ENCODE measurements around the gene UVRAG. TPM values are rescaled to one million over a fixed set of nuclear protein-coding genes. Genes with fewer than 3 reads are reported as not detected.
"Not testable (repeated sequence)": the region's sequence is repeated elsewhere in the genome, so short reads cannot be mapped to it uniquely, and the experiment has no call there.

The UVRAG gene
- total RNA-seq, 1 donor from 2014 or later, result 14.1 TPM

DNA sequence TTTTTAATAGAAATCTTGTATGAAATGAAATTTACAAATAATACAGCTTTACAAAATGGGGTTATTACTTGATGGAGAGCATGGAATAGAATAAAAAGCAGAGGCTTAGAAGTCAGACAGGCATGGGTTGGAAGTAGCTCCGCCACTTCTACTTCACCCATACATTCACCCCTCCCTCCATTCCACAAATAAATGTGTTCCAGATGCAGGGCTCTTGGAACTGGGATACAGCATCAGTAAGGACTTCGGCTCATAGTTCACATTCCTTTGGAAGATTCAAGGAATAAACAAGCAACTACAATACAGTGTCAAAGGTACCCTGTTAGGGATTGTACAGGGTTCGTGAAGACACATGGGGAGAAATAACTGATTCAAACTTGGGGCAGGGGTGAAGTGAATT, 234.5 kb downstream of the UVRAG start:
- no peak for DNase-seq (ENCODE audit: low read depth)

DNA sequence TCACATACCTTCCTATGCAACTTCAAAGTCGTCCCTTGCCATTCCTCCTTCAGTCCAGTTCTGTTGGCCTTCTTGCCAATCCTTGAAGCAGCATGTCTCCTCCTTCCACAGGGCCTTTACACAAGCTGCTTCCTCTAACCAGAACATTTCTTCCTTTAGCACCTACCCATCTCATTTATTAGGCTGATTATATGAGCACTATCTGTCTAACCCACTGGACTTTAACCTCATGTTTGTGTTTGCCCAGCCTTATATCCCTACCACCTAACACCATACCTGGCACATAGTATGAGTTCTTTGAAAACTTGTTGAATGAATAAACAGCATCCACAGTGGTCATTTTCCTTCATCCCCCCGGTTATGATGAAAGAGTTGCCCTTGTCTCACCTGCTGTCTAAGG, 236.9 kb downstream of the UVRAG start:
- DNase-seq (ENCODE audit: low read depth), result no peak

- DNase-seq (ENCODE audit: low read depth), result no peak
Measured at GRCh38 chr11:76054330-76054729, 239.3 kb downstream of the UVRAG start.

DNA sequence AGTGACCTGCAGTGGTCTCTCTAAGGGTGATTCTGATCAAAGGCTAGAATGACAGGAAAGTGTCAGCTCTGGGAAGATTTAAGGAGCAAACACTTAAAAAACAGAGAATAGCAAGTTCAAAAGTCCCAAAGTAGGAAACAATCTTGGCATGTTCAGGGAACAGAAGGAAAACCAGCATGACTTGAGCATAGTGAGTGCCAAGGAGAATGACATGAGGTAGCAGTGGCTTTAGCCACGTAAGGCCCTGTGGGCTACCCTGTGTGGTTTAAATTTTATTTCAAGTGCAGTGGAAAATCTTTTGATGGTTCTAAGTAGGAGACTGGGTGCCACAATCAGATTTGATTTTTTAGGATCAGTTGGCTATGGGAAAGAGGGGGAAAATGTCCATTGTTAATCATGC, 241.9 kb downstream of the UVRAG start:
- DNase-seq (ENCODE audit: low read depth), result peak; percentile 40

GRCh38 chr11:76060475-76061036, 245.5 kb downstream of the UVRAG start:
- DNase-seq (ENCODE audit: low read depth), result not testable (repeated sequence)

GRCh38 chr11:76062733-76063132, 247.7 kb downstream of the UVRAG start:
- no peak for DNase-seq (ENCODE audit: low read depth)

DNA sequence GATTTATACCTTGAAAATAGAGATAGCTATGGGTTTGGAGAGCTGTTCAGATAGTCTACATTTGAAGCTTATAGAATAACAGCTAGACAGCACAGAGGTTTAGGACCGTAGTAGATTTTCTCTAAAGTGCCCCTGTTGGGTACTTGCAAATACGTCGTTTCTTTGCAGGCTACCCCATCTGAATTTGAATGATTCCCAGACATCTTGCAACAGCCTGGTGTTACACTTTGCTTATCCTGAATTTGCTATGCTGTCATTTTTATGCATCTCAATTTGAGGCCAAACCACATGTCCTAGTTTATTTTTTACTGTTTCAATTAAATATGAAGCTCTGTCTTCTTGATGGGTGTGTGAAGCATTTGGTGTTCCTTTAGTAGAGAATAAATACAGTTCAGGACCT, 249.2 kb downstream of the UVRAG start:
- no peak for DNase-seq (ENCODE audit: low read depth)

DNA sequence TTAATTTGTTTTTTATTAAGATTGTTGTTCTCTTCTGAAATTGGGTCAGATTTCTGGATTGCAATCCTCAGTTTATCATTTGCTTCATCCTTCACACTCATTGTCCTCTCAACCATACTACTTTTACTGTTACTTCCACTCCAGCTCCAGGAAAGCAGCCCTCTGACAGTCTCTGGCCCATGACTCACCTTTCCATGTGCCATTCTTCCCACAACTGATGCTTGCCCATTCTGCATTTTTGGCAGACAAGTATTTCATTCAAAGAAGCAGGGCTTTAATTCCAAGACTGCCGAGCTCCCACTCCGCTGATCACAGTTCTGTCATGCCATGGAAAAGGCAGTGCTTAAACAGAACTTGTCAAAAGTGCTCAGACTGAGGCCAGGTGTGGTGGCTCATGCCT, 252.1 kb downstream of the UVRAG start:
- DNase-seq (ENCODE audit: low read depth), result peak; percentile 13

DNA sequence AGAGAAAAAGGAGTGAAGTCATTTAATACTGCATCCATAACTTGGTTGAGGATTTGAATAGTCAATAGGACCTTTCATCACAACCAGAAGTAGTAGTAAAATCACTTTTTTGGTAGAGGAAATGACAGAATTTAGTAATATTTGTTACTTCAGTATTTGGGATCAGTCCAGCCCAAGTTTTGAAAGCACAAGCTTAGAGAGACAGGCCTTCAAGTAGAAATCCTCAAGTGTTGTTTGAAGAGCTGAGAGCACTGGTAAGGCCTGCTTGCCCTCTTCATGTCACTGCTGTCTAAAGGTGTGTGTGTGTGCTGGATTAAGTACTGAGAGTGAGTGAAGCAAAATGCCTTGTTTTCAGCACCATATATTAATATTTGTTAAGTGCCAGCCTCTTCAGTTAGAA, 254.0 kb downstream of the UVRAG start:
- DNase-seq (ENCODE audit: low read depth), result no peak

DNA sequence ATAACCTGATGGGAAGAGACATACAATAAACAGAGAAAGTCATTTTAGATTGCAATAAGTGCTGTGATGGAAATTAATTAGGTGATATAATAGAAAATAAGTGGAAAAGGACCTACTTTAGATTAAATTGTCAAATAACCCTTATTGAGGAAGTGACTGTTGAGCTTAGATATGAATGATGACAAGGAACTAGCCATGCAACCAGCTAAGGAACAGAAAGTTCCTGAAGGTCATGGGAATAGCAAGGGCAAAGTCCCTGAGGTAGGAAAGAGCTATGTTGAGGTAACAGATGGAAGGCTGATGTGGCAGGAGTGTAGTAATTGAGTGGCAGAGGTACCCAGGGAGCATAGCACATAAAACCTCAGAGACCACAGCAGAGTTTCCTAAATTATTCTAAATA, 256.1 kb downstream of the UVRAG start:
- DNase-seq (ENCODE audit: low read depth), result no peak

DNA sequence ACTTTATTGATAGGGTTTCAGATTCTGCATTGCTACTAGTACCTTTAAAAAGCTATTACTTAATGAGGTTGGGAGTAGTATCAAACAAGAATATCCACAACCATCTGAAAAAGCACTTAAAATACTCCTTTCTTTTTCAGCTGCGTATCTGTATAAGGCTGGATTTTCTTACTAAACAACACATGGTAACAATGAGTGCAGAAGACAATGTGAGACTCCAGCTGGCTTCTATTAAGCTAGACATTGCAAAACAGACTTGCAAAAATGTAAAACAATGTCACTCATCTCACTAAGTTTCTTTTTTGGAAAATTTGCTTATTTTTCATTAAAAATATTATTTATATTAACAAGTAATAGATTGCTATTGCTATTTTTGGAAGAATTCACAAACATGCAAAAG, 258.7 kb downstream of the UVRAG start:
- peak; percentile 28 for DNase-seq (ENCODE audit: low read depth)

DNA sequence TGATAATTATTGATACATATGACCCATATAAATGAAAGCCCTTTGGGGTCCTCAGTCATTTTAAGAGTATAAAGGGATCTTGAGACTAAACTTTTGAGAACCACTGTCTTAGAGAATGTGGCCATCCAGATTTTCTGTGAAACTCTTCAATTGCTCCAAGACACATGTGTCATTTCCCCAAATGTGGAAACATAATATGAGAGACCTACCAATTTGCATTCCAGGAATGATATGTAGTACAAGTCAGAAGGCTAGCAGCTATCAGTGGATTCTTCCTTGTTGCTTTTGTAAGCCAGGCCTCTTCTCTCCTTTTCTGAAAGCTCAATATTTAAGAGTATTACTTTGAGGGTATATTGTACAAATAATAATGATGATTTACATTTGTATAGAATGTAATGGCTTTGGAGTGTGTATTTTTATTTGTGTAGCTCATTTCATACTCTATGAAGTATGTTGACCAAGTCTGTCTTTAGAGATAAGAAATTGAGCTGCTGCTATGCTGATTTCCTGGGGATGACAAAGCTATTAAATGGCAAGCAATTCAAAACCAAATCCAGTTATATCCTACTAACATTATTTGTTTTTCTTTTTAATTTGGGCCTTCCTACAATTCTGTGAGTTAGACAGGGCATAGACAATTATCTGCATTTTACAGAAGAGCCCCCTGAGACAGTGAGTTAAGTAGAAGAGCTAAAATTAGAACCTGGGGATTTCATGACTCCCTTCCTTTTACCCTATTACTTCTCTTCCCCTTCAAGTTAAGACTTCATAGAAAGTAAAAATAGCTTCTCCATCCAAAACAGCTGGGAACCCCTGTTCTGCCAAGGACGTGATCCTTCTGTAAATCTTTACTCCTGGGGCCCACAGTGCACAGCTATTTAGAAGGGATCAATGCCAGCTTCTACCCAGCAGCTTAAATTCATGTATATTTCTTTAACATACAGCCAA, 259.4 kb downstream of the UVRAG start:
- peak; percentile 49 for DNase-seq (ENCODE audit: low read depth)

DNA sequence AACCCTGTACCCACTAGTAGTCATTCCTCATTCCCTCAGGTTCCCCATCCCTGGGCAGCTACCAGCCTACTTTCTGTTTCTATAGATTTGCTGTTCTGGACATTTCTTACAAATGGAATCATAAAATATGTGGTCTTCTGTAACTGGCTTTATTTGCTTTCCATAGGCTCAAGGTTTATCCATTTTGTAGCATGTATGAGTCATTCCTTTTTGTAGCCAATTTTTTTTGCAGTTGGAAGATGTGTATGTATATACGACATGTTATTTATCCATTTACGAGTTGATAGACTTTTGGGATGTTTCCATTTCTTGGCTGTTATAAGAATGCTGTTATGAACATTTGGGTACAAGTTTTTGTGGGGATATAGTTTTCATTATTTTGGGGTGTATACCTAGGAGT, 260.7 kb downstream of the UVRAG start:
- no peak for DNase-seq (ENCODE audit: low read depth)

- DNase-seq (ENCODE audit: low read depth), result not testable (repeated sequence)
Measured at GRCh38 chr11:76076253-76076652, 261.2 kb downstream of the UVRAG start.

- DNase-seq (ENCODE audit: low read depth), result no peak
Measured at GRCh38 chr11:76076749-76077148, 261.7 kb downstream of the UVRAG start.

- DNase-seq (ENCODE audit: low read depth), result peak; percentile 12
Measured at GRCh38 chr11:76077575-76078150, 262.7 kb downstream of the UVRAG start.

GRCh38 chr11:76081084-76081483, 266.1 kb downstream of the UVRAG start:
- not testable (repeated sequence) for DNase-seq (ENCODE audit: low read depth)

GRCh38 chr11:76083563-76084451, 268.8 kb downstream of the UVRAG start:
- DNase-seq (ENCODE audit: low read depth), result peak; percentile 10

- DNase-seq (ENCODE audit: low read depth), result no peak
Measured at GRCh38 chr11:76085270-76085669, 270.3 kb downstream of the UVRAG start.

- peak; percentile 22 for DNase-seq (ENCODE audit: low read depth)
Measured at GRCh38 chr11:76086743-76087635, 272.0 kb downstream of the UVRAG start.
